H1 (cell line): ENCODE results near the gene INTS7. TPM values are rescaled to one million over a fixed set of nuclear protein-coding genes. Genes with fewer than 3 reads are reported as not detected.
"Not testable (repeated sequence)": the region's sequence is repeated elsewhere in the genome, so short reads cannot be mapped to it uniquely, and the experiment has no call there.

Experiments used
- CTCF ChIA-PET: fragments of 300-600 bp; sonication (Branson Sonifier 250); formaldehyde crosslinking; loops from one replicate; lab custom pipeline; 2021; ENCODE audit not compliant: partially characterized antibody; lab: Charles Lee
- POLR2A ChIA-PET: fragments of 300-600 bp; sonication (Branson Sonifier 250); formaldehyde crosslinking; loops from one replicate; lab custom pipeline; 2021; ENCODE audit warnings: inconsistent platforms; ENCODE audit not compliant: partially characterized antibody; lab: Charles Lee
- DNase-seq, 2 experiments: peaks; one replicate each; pipeline versions ENCODE4 v3.0.0 to v3.0.0-alpha.2; 2010 to 2022; ENCODE audit warnings: low spot score in 2 of 2, low read depth in 1 of 2, mixed read lengths in 1 of 2
- FAIRE-seq: peaks from 2 replicates; lab custom pipeline; 2011; peaks lifted over from hg19 to GRCh38; lab: Jason Lieb, UNC
- H2AFZ ChIP-seq: 2 replicates; pipeline ENCODE4 v1.8.1; 2012; ENCODE audit warnings: low read length, inconsistent platforms
- H2AK5ac ChIP-seq: 2 replicates; pipeline ENCODE4 v1.6.1; 2013; ENCODE audit warnings: low read depth, low read length
- H2BK120ac ChIP-seq: replicated peaks from 2 replicates; pipeline ENCODE3; 2013; ENCODE audit warnings: low read depth, low read length, inconsistent platforms
- H2BK12ac ChIP-seq: 2 replicates; pipeline ENCODE4 v1.6.1; 2013; ENCODE audit warnings: low read depth, low read length
- H2BK15ac ChIP-seq: 2 replicates; pipeline ENCODE4 v1.6.1; 2013; ENCODE audit warnings: low read length
- H2BK20ac ChIP-seq: 2 replicates; pipeline ENCODE4 v1.6.1; 2013; ENCODE audit warnings: low read length
- H2BK5ac ChIP-seq: 2 replicates; pipeline ENCODE4 v1.6.1; 2013; ENCODE audit warnings: low read depth, low read length
- H3K14ac ChIP-seq: 2 replicates; pipeline ENCODE4 v1.6.1; 2013; ENCODE audit warnings: inconsistent platforms; ENCODE audit not compliant: insufficient read length
- H3K18ac ChIP-seq: 2 replicates; pipeline ENCODE4 v1.6.1; 2013; ENCODE audit warnings: low read length; ENCODE audit errors: extremely low read depth
- H3K23ac ChIP-seq: 2 replicates; pipeline ENCODE4 v1.6.1; 2013; ENCODE audit warnings: inconsistent platforms; ENCODE audit not compliant: insufficient read length
- H3K23me2 ChIP-seq: 2 replicates; pipeline ENCODE4 v1.6.1; 2013; ENCODE audit warnings: low read depth, low read length
- H3K27ac ChIP-seq: 2 replicates; pipeline ENCODE4 v1.6.1; 2011; ENCODE audit warnings: low read depth, low read length, inconsistent platforms
- H3K27me3 ChIP-seq, 4 experiments: replicated peaks in 1 of 4; 1 replicate in 1 of 4; 2 replicates in 3 of 4; pipeline versions ENCODE4 v1.6.1 to v1.8.1; 2011 to 2013; ENCODE audit warnings: low read length in 3 of 4, mild to moderate bottlenecking in 3 of 4, inconsistent platforms in 2 of 4, mixed read lengths in 2 of 4, moderate library complexity in 1 of 4; ENCODE audit not compliant: control insufficient read depth in 3 of 4, insufficient read depth in 3 of 4; ENCODE audit errors: extremely low read depth in 1 of 4
- H3K36me3 ChIP-seq, 4 experiments: 2 replicates each; pipeline versions ENCODE4 v1.6.1 to v1.8.1; 2011 to 2013; ENCODE audit warnings: mild to moderate bottlenecking in 4 of 4, low read length in 3 of 4, moderate library complexity in 2 of 4, control low read depth in 1 of 4, inconsistent platforms in 1 of 4; ENCODE audit not compliant: insufficient read depth in 4 of 4, control insufficient read depth in 2 of 4
- H3K4ac ChIP-seq: replicated peaks from 2 replicates; pipeline ENCODE3; 2013; ENCODE audit warnings: low read length, low read depth, mixed read lengths, inconsistent platforms; ENCODE audit not compliant: insufficient read length
- H3K4me1 ChIP-seq, 4 experiments: replicated peaks in 1 of 4; 1 replicate in 1 of 4; 2 replicates in 3 of 4; pipeline versions ENCODE4 v1.6.1 to v1.8.1; 2011 to 2013; ENCODE audit warnings: low read length in 3 of 4, inconsistent platforms in 2 of 4, mixed read lengths in 1 of 4; ENCODE audit not compliant: insufficient read depth in 4 of 4, control insufficient read depth in 3 of 4
- H3K4me2 ChIP-seq, 2 experiments: 2 replicates each; pipeline versions ENCODE4 v1.6.1 to v1.8.1; 2011 to 2013; ENCODE audit warnings: low read depth in 2 of 2, low read length in 2 of 2, control low read depth in 1 of 2, inconsistent platforms in 1 of 2, mild to moderate bottlenecking in 1 of 2; ENCODE audit not compliant: insufficient read depth in 1 of 2
- H3K4me3 ChIP-seq, 4 experiments: fragments of 200-600, 300-600 bp in 1 of 4; sonication (generic), shearing (Covaris generic), sonication (Bioruptor Twin) in 1 of 4; 2 replicates each; pipeline versions ENCODE4 v1.5.1 to v1.8.1; 2011 to 2016; ENCODE audit warnings: low read length in 4 of 4, low read depth in 3 of 4, control low read depth in 2 of 4, inconsistent platforms in 2 of 4, mild to moderate bottlenecking in 2 of 4, mixed read lengths in 1 of 4, moderate library complexity in 1 of 4; ENCODE audit not compliant: insufficient read depth in 2 of 4; ENCODE audit errors: extremely low read depth in 1 of 4
- H3K56ac ChIP-seq: replicated peaks from 2 replicates; pipeline ENCODE3; 2013; ENCODE audit warnings: low read depth, mild to moderate bottlenecking, mixed read lengths, low read length, inconsistent platforms; ENCODE audit not compliant: insufficient read length
- H3K79me1 ChIP-seq: 2 replicates; pipeline ENCODE4 v1.6.1; 2013; ENCODE audit warnings: low read depth, low read length, control low read depth
- H3K79me2 ChIP-seq, 2 experiments: 2 replicates each; pipeline versions ENCODE4 v1.6.1 to v1.8.1; 2012 to 2013; ENCODE audit warnings: low read length in 2 of 2, mild to moderate bottlenecking in 2 of 2, inconsistent platforms in 1 of 2; ENCODE audit not compliant: insufficient read depth in 2 of 2, control insufficient read depth in 1 of 2
- H3K9ac ChIP-seq, 4 experiments: replicated peaks in 1 of 4; 1 replicate in 1 of 4; 2 replicates in 3 of 4; pipeline versions ENCODE4 v1.6.1 to v1.8.1; 2011 to 2013; ENCODE audit warnings: low read depth in 3 of 4, low read length in 3 of 4, control low read depth in 2 of 4, mild to moderate bottlenecking in 2 of 4, moderate library complexity in 2 of 4, inconsistent platforms in 1 of 4; ENCODE audit errors: extremely low read depth in 1 of 4
- H3K9me3 ChIP-seq, 2 experiments: 2 replicates each; pipeline versions ENCODE4 v1.6.1 to v1.8.1; 2012 to 2013; ENCODE audit warnings: mild to moderate bottlenecking in 2 of 2, moderate library complexity in 2 of 2, control low read depth in 1 of 2, inconsistent platforms in 1 of 2, low read depth in 1 of 2, low read length in 1 of 2, mixed read lengths in 1 of 2; ENCODE audit not compliant: insufficient read depth in 2 of 2
- H4K20me1 ChIP-seq, 2 experiments: replicated peaks in 1 of 2; 2 replicates each; pipeline versions ENCODE3 to v1.8.1; 2011 to 2013; ENCODE audit warnings: inconsistent platforms in 2 of 2, low read length in 2 of 2, mild to moderate bottlenecking in 1 of 2; ENCODE audit not compliant: insufficient read depth in 2 of 2, control insufficient read depth in 1 of 2
- H4K5ac ChIP-seq: 2 replicates; pipeline ENCODE4 v1.6.1; 2013; ENCODE audit warnings: low read length, low read depth, mixed read lengths, inconsistent platforms; ENCODE audit not compliant: insufficient read length
- H4K8ac ChIP-seq: 2 replicates; pipeline ENCODE4 v1.8.0; 2013; ENCODE audit warnings: mild to moderate bottlenecking, moderate library complexity, low read length, inconsistent platforms; ENCODE audit not compliant: insufficient read depth; ENCODE audit errors: extremely low read depth
- H4K91ac ChIP-seq: replicated peaks from 2 replicates; pipeline ENCODE3; 2013; ENCODE audit warnings: low read length, mixed read lengths, inconsistent platforms; ENCODE audit not compliant: insufficient read length
- WGBS, 2 experiments: shearing (Covaris generic) in 1 of 2; methylation state at CpG; one replicate each; pipeline versions ENCODE4 v1.1.6 to v1.1.7; 2013 to 2015; ENCODE audit warnings: low lambda C conversion rate in 2 of 2, mixed read lengths in 2 of 2, inconsistent platforms in 1 of 2, low coverage in 1 of 2, missing lambda C conversion rate in 1 of 2; ENCODE audit not compliant: insufficient replicate concordance in 2 of 2, insufficient coverage in 1 of 2, insufficient read length in 1 of 2; ENCODE audit errors: extremely low coverage in 1 of 2, missing lambda C conversion rate in 1 of 2; 5-methylcytosine and 5-hydroxymethylcytosine counted together
- polyA plus RNA-seq, 7 experiments: library from polyadenylated mRNA; depleted of rRNA in 3 of 7; stranded (reverse) in 5 of 7; unstranded in 2 of 7; fragments of >200 nt in 5 of 7; fragments of 200-250 nt in 2 of 7; gene quantifications; 1 replicate in 5 of 7; 2 replicates in 1 of 7; 4 replicates in 1 of 7; pipeline versions ENCODE4 v1.2.1 to v1.2.3, GENCODE V29; 2011 to 2013; ENCODE audit warnings: missing spikeins in 2 of 7, mixed read lengths in 2 of 7
- total RNA-seq: library from RNA; stranded (reverse); fragmentation: NEBNext Ultra II Directional; extraction: Animal tissue kit (Norgen Biotek cat#: 25700); gene quantifications from 2 replicates; pipeline ENCODE4 v1.2.1, GENCODE V29; 2021

The INTS7 gene
- total and polyA plus RNA-seq, 2 of the 8 experiments (the other 6 are each of a cell fraction or from before 2014, with no cell fraction given), result 15.2 to 22.4 TPM

DNA sequence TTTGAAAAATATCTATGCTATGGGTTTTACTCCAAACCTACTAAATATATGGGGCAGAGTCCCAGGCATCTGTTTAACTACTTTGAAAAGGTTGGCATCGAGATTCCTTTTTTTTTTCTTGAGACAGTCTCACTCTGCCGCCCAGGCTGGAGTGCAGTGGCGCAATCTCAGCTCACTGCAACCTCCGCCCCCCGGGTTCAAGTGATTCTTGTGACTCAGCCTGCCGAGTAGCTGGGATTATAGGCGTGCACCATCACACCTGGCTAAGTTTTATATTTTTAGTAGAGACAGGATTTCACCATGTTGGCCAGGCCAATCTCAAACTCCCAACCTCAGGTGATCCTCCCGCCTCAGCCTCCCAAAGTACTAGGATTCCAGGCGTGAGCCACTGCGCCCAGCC, 7.6 kb downstream of the INTS7 start:
- DNase-seq, H3K23me2 ChIP-seq, H3K4me1 ChIP-seq, H3K56ac ChIP-seq, H4K8ac ChIP-seq, H2BK5ac ChIP-seq, H2BK15ac ChIP-seq, FAIRE-seq, H3K9ac ChIP-seq, H3K27me3 ChIP-seq, H3K14ac ChIP-seq, H3K27ac ChIP-seq, H2BK12ac ChIP-seq, H3K23ac ChIP-seq, H3K4me2 ChIP-seq, H2AK5ac ChIP-seq, H3K18ac ChIP-seq, H2BK20ac ChIP-seq, H3K9me3 ChIP-seq, H4K91ac ChIP-seq, H2BK120ac ChIP-seq, H3K4me3 ChIP-seq, H3K4ac ChIP-seq, H3K79me1 ChIP-seq, H3K36me3 ChIP-seq, H4K5ac ChIP-seq, H2AFZ ChIP-seq, H4K20me1 ChIP-seq: not testable (repeated sequence)
- peaks cover 3 to 91% of the 10 kb centered on the region in 2 experiments; a peak in 3 of 4 replicates for H3K79me2 ChIP-seq
- 93% methylated on average over 10 of the region's 10 CpGs; no CpG with 5 or more reads in 1 of the 2 experiments for WGBS, 2 experiments
- ChIA-PET CTCF (interaction anchor here (0.8 to 4.7 kb wide), 4 partner anchors 8 to 347 kb away, joined by 3 to 24 read pairs (median 12); partner anchors contain the start of genes DTL and INTS7), POLR2A (interaction anchor here (1.8 kb wide), 1 partner anchor 8 kb away, joined by 7 read pairs; the partner anchor contains the start of genes DTL and INTS7)
